ENCODE measurements around the gene FMO2. TPM values are rescaled to one million over a fixed set of nuclear protein-coding genes. Genes with fewer than 3 reads are reported as not detected.
A peak's percentile ranks its signal among the peaks of the same experiment; 100 is the strongest.

Gene FMO2
- total RNA-seq, 1 experiment from 2014 or later = under 0.01 TPM

- peak; percentile 77 for DNase-seq (ENCODE audit: low read depth)
Observed at GRCh38 chr1:171256940-171257606, 72.0 kb downstream of the FMO2 start.

GRCh38 chr1:171257607-171258076 is 72.5 kb downstream of the FMO2 start:
- no peak for DNase-seq (ENCODE audit: low read depth)

- DNase-seq (ENCODE audit: low read depth) = no peak
Observed at GRCh38 chr1:171258429-171258828, 73.3 kb downstream of the FMO2 start.

GRCh38 chr1:171258943-171259342 is 73.8 kb downstream of the FMO2 start:
- no peak for DNase-seq (ENCODE audit: low read depth)

Other genes starting within 250 kb of the FMO2 start
- gene MROH9, start 249.8 kb upstream of the FMO2 start, total RNA-seq (2014; rRNA removed; shearing (Covaris generic)) = not detected in 2 replicates
- 50.1 and 58.6 TPM in 2 replicates for gene FMO3, start 94.4 kb upstream of the FMO2 start, total RNA-seq (2014; rRNA removed; shearing (Covaris generic))
- 0.10 and 0.12 TPM in 2 replicates for gene FMO1, start 63.2 kb downstream of the FMO2 start, total RNA-seq (2014; rRNA removed; shearing (Covaris generic))
- 3.1 and 10.8 TPM in 2 replicates for gene FMO4, start 128.9 kb downstream of the FMO2 start, total RNA-seq (2014; rRNA removed; shearing (Covaris generic))